ENCODE data around the gene TSHZ2. TPM values are rescaled to one million over a fixed set of nuclear protein-coding genes. Genes with fewer than 3 reads are reported as not detected.

Gene TSHZ2
- total RNA-seq, 1 experiment from 2014 or later, result 0.07 TPM

DNA sequence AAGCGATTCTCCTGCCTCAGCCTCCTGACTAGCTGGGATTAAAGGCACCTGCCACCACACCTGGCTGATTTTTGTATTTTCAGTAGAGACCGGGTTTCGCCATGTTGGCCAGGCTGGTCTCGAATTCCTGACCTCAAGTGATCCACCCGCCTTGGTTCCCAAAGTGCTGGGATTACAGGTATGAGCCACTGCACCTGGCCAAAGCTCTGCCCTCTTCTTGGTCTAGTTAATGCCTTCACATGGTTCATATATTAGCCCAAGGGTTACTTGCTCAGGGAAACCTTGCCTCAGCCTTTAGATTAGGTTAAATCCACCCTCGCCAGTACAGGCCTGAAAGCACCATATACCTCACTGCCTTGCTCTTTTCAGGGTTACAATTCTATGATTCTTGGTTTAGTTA, 26.1 kb downstream of the TSHZ2 start:
- Mint-ChIP-seq H3K4me3 (no peak overlapping the region), H3K9me3 (no peaks in the 10 kb centered on the region; a peak in 1 of 5 replicates), H3K4me1 (peaks cover 2 to 6% of the 10 kb centered on the region in 2 experiments; a peak in 3 of 4 replicates), H3K27ac (no peak overlapping the region), H3K36me3 (ENCODE audit: insufficient read depth in 1 of 3, low read depth in 3 of 3) (no peaks in the 10 kb centered on the region), H3K27me3 (ENCODE audit: low read depth) (peaks cover 1% of the 10 kb centered on the region; the same call in 1 of the 2 replicates)
- Histone ChIP-seq H4K20me1 (ENCODE audit: control insufficient read depth, insufficient read depth, insufficient read length) (no peaks in the 10 kb centered on the region), H3K23ac (ENCODE audit: insufficient read length, low read depth, low read length) (no peak overlapping the region), H3K9ac (ENCODE audit: extremely low read depth, insufficient read length, low read length) (no peak overlapping the region), H2AK5ac (ENCODE audit: insufficient read length, low read length) (no peak overlapping the region), H4K5ac (ENCODE audit: insufficient read length, low read depth, low read length) (no peak overlapping the region), H4K91ac (ENCODE audit: insufficient read length, low read depth, low read length) (no peak overlapping the region), H2BK120ac (ENCODE audit: low read depth, low read length, poor library complexity, severe bottlenecking) (no peak overlapping the region), H3K79me1 (ENCODE audit: insufficient read depth, low read depth, low read length, poor library complexity, severe bottlenecking) (no peaks in the 10 kb centered on the region), H3K23me2 (ENCODE audit: insufficient read length, low read depth, low read length, poor library complexity, severe bottlenecking) (no peaks in the 10 kb centered on the region), H2BK20ac (ENCODE audit: low read depth, low read length, poor library complexity, severe bottlenecking) (no peak overlapping the region), H2BK5ac (ENCODE audit: insufficient read length, low read length) (no peak overlapping the region), H3K14ac (ENCODE audit: insufficient read depth, low read length) (no peak overlapping the region), H3K9me3 (ENCODE audit: control insufficient read depth, low read depth, low read length) (no peaks in the 10 kb centered on the region), H2BK15ac (ENCODE audit: low read depth, low read length) (no peak overlapping the region), H3K56ac (ENCODE audit: insufficient read length, low read depth, low read length) (no peak overlapping the region), H3K4ac (ENCODE audit: low read depth, low read length) (no peak overlapping the region), H4K8ac (replicated peaks; ENCODE audit: insufficient read length, low read depth, low read length) (no peak overlapping the region), H3T11ph (ENCODE audit: low read length) (no peak overlapping the region), H3K18ac (ENCODE audit: insufficient read length, low read depth, low read length) (no peak overlapping the region), H3K79me2 (ENCODE audit: insufficient read depth, low read length) (no peaks in the 10 kb centered on the region), H2AFZ (ENCODE audit: low read length) (no peak overlapping the region), H3K27ac (ENCODE audit: insufficient read length, low read depth, low read length) (no peak overlapping the region), H3K4me2 (ENCODE audit: insufficient read depth, insufficient read length, low read length) (no peak overlapping the region), H3K27me3 (ENCODE audit: insufficient read depth, low read length) (no peaks in the 10 kb centered on the region), H2BK12ac (ENCODE audit: insufficient read length, low read depth, low read length) (no peak overlapping the region), H3K4me1 (ENCODE audit: insufficient read depth, low read length) (no peaks in the 10 kb centered on the region; the same call in 1 of the 2 replicates)
- WGBS (ENCODE audit: extremely low coverage, insufficient read length, low lambda C conversion rate), result no CpG with 5 or more reads among the region's 6 CpGs
- TF ChIP-seq, protein P1, sequence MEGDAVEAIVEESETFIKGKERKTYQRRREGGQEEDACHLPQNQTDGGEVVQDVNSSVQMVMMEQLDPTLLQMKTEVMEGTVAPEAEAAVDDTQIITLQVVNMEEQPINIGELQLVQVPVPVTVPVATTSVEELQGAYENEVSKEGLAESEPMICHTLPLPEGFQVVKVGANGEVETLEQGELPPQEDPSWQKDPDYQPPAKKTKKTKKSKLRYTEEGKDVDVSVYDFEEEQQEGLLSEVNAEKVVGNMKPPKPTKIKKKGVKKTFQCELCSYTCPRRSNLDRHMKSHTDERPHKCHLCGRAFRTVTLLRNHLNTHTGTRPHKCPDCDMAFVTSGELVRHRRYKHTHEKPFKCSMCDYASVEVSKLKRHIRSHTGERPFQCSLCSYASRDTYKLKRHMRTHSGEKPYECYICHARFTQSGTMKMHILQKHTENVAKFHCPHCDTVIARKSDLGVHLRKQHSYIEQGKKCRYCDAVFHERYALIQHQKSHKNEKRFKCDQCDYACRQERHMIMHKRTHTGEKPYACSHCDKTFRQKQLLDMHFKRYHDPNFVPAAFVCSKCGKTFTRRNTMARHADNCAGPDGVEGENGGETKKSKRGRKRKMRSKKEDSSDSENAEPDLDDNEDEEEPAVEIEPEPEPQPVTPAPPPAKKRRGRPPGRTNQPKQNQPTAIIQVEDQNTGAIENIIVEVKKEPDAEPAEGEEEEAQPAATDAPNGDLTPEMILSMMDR (conservative IDR thresholded peaks at IDR 0.05), result no peak
- DNase-seq, result no peak

Measured in H9 (cell line).